DMS53 treated with DMSO at 0.1 percent for 48 hours (cell line): ENCODE data around the gene C1orf226.

Experiments used
- DNase-seq: peaks from one replicate; lab custom pipeline; 2025; ENCODE audit not compliant: unreplicated experiment; lab: John Stamatoyannopoulos, UW

C1orf226 gene

GRCh38 chr1:162365284-162366020 lies 16.1 kb upstream of the C1orf226 start:
- no peak for DNase-seq

- DNase-seq, result no peak
Observed at GRCh38 chr1:162366149-162366548, 15.4 kb upstream of the C1orf226 start.

GRCh38 chr1:162366671-162367070 lies 14.9 kb upstream of the C1orf226 start:
- no peak for DNase-seq

GRCh38 chr1:162367073-162367472 lies 14.5 kb upstream of the C1orf226 start:
- DNase-seq, result no peak

- DNase-seq, result no peak
Observed at GRCh38 chr1:162367772-162368171, 13.8 kb upstream of the C1orf226 start.

GRCh38 chr1:162368451-162368850 lies 13.1 kb upstream of the C1orf226 start:
- DNase-seq, result no peak

- DNase-seq, result no peak
Observed at GRCh38 chr1:162369571-162369970, 12.0 kb upstream of the C1orf226 start.

- no peak for DNase-seq
Observed at GRCh38 chr1:162370161-162370560, 11.4 kb upstream of the C1orf226 start.

- DNase-seq, result no peak
Observed at GRCh38 chr1:162370721-162371120, 10.8 kb upstream of the C1orf226 start.

- DNase-seq, result no peak
Observed at GRCh38 chr1:162371611-162372010, 9.9 kb upstream of the C1orf226 start.

GRCh38 chr1:162372159-162373071 lies 9.1 kb upstream of the C1orf226 start:
- no peak for DNase-seq

- DNase-seq, result no peak
Observed at GRCh38 chr1:162373072-162373427, 8.5 kb upstream of the C1orf226 start.

- DNase-seq, result no peak
Observed at GRCh38 chr1:162373541-162374260, 7.8 kb upstream of the C1orf226 start.

- DNase-seq, result no peak
Observed at GRCh38 chr1:162374406-162374805, 7.1 kb upstream of the C1orf226 start.

GRCh38 chr1:162375463-162375862 lies 6.1 kb upstream of the C1orf226 start:
- DNase-seq, result no peak

- DNase-seq, result no peak
Observed at GRCh38 chr1:162376691-162377090, 4.8 kb upstream of the C1orf226 start, which contains the start of gene SPATA46. SPATA46 (minus strand) TSS chr1:162376854; CDS start chr1:162376790, 64 bp downstream.

- DNase-seq, result no peak
Observed at GRCh38 chr1:162380061-162380846, 1.3 kb upstream of the C1orf226 start.

- no peak for DNase-seq
Observed at GRCh38 chr1:162381941-162382750, 618 bp downstream of the C1orf226 start.

GRCh38 chr1:162383091-162383490 lies 1.6 kb downstream of the C1orf226 start:
- no peak for DNase-seq

- no peak for DNase-seq
Observed at GRCh38 chr1:162383516-162383915, 2.0 kb downstream of the C1orf226 start.
